HS-27A (cell line): ENCODE measurements around the gene HINT2.

Experiments used
- DNase-seq: peaks from one replicate; pipeline ENCODE4 v3.0.0-alpha.2; 2012; ENCODE audit warnings: low read depth, missing footprints

The HINT2 gene

GRCh38 chr9:35811381-35812024, 3.3 kb downstream of the HINT2 start:
- DNase-seq, result no peak

- no peak for DNase-seq
These were observed 4.7 kb downstream of the HINT2 start for GRCh38 chr9:35810122-35810521.

GRCh38 chr9:35808433-35808832, 6.4 kb downstream of the HINT2 start:
- no peak for DNase-seq

- no peak for DNase-seq
These were observed 8.7 kb downstream of the HINT2 start for GRCh38 chr9:35806101-35806500.

- no peak for DNase-seq
These were observed 13.3 kb downstream of the HINT2 start for GRCh38 chr9:35801328-35802128.

- no peak for DNase-seq
These were observed 14.3 kb downstream of the HINT2 start for GRCh38 chr9:35800530-35800929.

GRCh38 chr9:35798658-35799374, 16.0 kb downstream of the HINT2 start:
- DNase-seq, result no peak

- DNase-seq, result no peak
These were observed 17.3 kb downstream of the HINT2 start for GRCh38 chr9:35797311-35798109.

GRCh38 chr9:35795695-35796094, 19.1 kb downstream of the HINT2 start:
- no peak for DNase-seq

GRCh38 chr9:35793461-35793860, 21.4 kb downstream of the HINT2 start:
- no peak for DNase-seq

GRCh38 chr9:35792826-35793225, 22.0 kb downstream of the HINT2 start:
- no peak for DNase-seq

- DNase-seq, result no peak
These were observed 22.6 kb downstream of the HINT2 start for GRCh38 chr9:35792024-35792813.

- DNase-seq, result no peak
These were observed 23.4 kb downstream of the HINT2 start, which contains the start of gene NPR2 for GRCh38 chr9:35791297-35791921. Gene NPR2 (plus strand): TSS chr9:35791591. CDS start chr9:35792409, 818 bp downstream.

- DNase-seq, result peak; percentile 57
These were observed 24.2 kb downstream of the HINT2 start for GRCh38 chr9:35790385-35791296.

GRCh38 chr9:35790025-35790384, 24.8 kb downstream of the HINT2 start:
- DNase-seq, result no peak

GRCh38 chr9:35789541-35789940, 25.3 kb downstream of the HINT2 start:
- no peak for DNase-seq

- DNase-seq, result no peak
These were observed 31.4 kb downstream of the HINT2 start for GRCh38 chr9:35783418-35783817.

- DNase-seq, result no peak
These were observed 33.8 kb downstream of the HINT2 start for GRCh38 chr9:35781066-35781465.

GRCh38 chr9:35778496-35778895, 36.3 kb downstream of the HINT2 start:
- no peak for DNase-seq

GRCh38 chr9:35776018-35776417, 38.8 kb downstream of the HINT2 start:
- DNase-seq, result no peak
